CD4-positive, alpha-beta T cell treated with Interleukin-17A for 4 hours (primary cell): ENCODE results near the gene EFCAB5.
A peak's percentile ranks its signal among the peaks of the same experiment; 100 is the strongest.
"Not testable (repeated sequence)": the region's sequence is repeated elsewhere in the genome, so short reads cannot be mapped to it uniquely, and the experiment has no call there.

Experiments used
- DNase-seq: peaks from one replicate; pipeline ENCODE4 v3.0.0-alpha.2; 2020; ENCODE audit warnings: mixed read lengths

Gene EFCAB5

GRCh38 chr17:29941334-29941733 is at the start of gene EFCAB5:
Gene EFCAB5 (plus strand): TSS chr17:29941634. CDS start chr17:29941797, 163 bp downstream.
- DNase-seq, result no peak

- no peak for DNase-seq
Measured at GRCh38 chr17:29892201-29892600, 49.2 kb upstream of the EFCAB5 start.

GRCh38 chr17:29897136-29897535 is 44.3 kb upstream of the EFCAB5 start:
- not testable (repeated sequence) for DNase-seq

GRCh38 chr17:29903471-29903870 is 38.0 kb upstream of the EFCAB5 start:
- no peak for DNase-seq

DNA sequence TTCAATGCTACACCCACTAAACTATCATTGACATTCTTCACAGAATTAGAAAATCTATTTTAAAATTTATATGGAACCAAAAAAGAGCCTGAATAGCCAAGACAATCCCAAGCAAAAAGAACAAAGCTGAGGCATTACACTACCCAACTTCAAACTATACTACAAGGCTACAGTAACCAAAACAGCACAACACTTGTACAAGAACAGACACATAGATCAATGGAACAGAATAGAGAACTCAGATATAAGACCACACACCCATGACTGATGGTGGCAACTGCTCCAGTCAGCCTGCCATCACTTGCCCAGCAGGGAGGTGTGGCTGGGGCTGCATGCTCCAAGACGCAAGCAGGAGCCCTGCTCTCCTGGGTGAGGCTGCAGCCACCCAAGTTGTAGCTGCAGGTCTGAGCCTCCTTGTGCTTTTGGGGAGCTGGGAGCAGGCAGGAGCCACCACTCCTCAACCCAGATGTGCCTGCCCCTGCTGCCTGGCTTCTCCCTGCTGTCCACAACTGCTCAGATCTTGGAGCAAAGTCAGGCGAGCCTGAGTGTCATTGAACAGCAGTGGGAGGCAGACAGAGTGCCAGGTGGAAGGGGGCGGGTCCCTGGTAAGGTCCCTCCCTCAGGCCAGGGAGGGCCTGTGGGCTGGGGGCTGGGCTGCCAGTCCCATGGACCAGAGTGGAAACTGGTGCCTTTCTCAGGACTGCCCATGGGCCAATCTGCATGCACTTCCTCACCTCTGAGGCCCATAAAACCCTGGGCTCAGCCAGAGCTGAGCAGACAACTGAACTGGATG is 36.2 kb upstream of the EFCAB5 start:
- no peak for DNase-seq

DNA sequence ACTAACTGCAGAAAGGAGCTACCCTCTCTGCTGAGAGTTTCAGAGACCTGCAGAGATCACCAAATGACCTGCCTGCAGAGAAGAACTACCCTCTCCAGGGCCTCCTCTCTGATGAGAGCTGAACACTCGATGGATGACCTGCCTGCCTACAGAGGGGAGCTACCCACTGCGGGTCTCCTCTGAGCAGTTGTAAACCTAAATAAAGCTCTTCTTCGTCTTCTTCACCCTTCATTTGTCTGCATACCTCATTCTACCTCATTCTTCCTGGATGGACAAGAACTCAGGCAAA is 35.6 kb upstream of the EFCAB5 start:
- no peak for DNase-seq

DNA sequence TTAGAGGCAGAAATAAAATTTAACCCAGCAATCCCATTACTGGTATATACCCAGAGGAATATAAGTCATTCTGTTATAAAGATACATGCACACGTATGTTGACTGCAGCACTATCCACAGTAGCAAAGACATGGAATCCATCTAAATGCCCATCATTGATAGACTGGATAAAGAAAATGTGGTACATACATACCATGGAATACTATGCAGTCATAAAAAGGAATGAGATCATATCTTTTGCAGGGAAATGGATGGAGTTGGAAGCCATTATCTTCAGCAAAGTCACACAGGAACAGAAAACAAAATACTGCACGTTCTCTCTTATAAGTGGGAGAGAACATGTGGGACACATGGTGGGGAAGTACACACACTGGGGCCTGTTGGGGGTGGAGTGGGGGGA is 34.5 kb upstream of the EFCAB5 start:
- no peak for DNase-seq

DNA sequence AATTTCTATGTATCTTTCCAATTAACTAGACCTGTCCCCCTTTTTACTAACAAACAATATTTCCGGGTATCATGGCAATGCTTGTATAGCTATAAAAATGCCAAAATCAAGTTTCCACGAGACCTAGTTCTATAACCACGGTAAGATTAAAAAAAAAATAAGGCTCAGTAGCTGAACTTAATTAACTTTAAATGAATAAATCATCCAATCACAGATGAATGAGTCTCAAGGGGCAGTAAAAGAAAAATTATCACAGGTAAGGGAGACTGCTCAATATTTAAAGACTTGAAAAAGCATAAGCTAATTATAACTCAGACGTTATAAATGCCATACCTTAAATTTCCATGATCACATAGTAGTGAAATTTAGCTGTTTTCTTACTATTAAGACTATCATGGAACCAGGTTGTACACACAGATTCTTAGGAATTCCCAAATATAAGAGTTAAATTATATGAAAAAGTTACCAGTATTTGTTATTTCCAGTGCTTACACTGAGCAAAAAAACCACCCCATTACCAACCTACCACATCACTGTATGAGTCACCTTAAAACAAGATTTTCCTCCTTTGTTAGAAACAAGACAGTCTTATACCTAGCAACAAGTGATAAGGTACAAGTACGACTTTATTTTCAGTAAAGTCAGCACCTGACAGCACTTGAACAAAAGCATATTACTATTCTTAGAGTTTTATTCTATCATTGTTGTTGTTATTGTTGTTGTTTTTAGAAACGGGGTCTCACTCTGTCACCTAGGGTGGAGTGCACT is 32.0 kb upstream of the EFCAB5 start:
- no peak for DNase-seq

DNA sequence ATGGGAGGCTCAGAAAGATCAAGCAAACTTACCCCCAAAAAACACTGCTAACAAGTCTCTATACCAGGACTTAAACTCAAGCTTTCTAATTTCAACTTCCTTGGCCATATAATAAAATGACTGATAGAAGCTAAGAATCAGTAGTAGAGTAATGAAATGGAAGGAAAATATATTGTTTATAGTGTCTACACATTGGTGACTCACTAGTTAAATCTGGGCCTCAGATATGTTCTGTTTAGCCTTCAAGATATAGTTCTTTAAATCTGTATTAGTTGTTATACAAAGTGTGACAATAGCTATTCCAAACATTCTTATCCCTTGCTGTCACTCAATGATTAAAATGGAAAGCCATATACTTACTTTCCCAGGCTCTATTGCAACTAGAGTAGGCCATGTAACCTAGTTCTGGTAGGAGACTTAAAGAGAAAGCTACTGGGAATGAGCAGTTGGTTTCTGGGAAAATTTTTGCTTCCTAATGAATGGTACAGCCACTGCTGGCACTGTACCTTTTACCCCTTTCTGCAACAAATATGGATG is 29.7 kb upstream of the EFCAB5 start:
- no peak for DNase-seq

DNA sequence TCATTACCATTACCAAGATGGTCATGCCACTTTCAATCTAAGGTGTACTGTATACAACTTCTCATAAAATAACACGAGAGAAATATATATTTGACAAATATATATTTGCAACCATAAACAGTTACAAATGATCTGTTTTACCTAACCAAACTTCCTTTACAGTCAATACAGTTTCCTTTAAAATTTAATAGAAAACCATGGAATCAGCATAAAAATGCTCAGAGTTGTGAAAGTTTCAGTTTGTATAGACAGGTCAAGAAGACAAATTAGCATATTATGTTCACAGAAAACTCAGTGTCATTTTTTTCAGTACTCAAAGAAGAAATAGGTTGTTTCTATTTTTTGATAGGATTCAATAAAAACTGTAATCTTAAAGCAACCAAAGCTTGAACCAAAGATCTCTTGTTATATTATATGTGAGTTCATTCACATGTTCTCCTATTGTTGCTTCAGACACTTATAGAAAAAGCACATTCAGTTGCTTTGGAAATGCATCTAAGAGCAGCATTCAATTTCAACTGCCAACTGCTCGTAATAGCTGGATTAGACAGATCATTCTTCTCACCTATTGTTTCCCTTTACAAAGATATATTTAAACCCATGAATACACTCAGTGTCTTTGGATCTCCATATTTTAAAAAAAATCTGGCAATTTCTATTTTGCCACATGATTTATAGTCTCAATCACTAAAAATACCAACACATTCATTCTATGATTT is 26.5 kb upstream of the EFCAB5 start:
- DNase-seq, result no peak

GRCh38 chr17:29918016-29918415 is 23.4 kb upstream of the EFCAB5 start:
- DNase-seq, result no peak

DNA sequence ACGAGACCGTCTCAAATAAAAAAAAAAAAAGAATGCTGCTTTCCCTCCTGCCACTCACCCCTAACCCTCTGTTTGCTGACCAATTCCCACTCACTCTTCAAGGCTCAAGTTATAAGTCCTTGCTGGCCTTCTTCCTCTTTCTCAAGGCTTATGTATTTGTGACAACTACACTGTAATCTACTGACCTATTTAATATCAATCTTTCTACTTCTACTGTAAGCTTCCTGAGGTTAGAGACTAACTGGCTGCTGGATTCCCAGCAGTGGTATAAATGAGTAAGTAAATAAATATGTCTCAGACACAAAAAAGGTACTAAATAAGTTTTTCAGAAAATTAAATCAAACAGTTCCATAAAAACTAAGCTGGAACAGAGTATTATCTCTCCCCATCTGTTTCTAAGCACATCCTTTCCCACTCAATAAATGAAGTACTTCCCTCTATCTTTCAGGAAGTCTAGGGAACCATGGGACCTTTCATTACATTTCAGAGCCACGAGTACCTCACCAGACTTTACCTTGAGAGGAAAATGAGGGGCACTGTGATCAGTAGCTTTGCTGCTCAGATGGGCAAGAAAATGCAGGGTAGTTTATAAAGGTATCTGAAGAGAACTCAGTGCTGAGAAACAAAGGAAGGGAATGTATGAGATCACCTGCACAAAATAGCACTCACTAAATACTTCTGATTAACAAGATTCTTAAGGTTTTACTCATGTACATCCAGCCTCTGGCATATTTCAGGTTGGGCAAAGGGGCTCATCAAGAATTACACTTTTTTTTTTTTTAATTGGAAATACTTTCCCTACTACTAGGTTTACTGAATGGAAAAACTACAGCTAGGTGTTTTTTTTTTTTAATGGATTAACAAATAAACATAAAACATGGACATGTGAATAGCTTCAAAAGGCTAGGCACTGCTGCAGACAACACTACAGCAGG is 22.2 kb upstream of the EFCAB5 start:
- DNase-seq, result no peak

GRCh38 chr17:29924786-29925185 is 16.6 kb upstream of the EFCAB5 start:
- no peak for DNase-seq

GRCh38 chr17:29927546-29927945 is 13.9 kb upstream of the EFCAB5 start:
- no peak for DNase-seq

- peak; percentile 41 for DNase-seq
Measured at GRCh38 chr17:29929006-29929532, 12.4 kb upstream of the EFCAB5 start.

DNA sequence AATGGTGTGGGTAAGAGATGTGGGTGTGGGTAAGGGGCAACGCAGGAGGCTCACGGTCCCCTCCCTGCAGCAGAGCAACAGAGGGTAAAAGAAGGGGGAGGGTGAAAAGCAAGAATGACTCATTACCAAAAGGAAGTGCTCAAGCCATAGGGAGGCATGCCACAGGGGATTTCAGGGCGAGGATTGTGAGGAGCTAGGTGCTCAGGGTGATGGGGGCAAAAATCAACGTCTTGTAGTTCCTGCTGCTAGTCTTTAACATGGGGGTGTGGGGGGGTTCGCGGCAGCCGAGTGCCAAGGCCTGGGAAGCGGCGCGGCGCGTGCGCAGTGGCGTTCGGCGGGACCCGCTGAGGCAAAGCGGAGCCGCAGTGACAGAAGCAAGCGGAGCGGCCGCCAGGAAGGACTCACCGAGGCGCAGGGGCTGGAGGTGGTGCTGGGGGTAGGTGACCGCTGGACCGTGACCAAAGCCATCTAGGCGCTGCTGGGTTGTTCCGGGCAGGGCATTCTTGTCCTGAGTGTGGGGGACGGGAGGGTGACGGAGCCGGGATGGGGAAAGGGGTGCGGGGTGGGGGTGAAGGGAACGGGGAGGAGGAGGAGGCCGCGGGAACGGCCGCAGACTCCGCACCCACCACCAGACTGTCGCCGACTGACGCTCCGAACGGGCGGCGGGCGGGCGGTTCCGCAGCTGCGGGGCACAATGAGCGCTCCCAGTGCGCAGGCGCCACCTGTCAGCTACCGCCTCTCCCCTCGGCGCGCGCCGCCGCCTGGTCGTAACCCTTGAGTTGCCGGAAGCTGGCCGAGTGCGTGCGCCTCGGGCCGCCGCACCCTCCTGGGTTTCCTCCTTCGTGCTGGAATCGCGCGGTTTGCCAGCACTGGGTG is 11.7 kb upstream of the EFCAB5 start, which contains the start of gene SSH2:
TSS of gene SSH2 (minus strand) at position 696 of the 876 bp plus-strand sequence. CDS start at position 468, 228 bp downstream.
- peak; percentile 91 for DNase-seq

GRCh38 chr17:29930409-29931010 is 10.9 kb upstream of the EFCAB5 start:
- no peak for DNase-seq

- peak; percentile 76 for DNase-seq
Measured at GRCh38 chr17:29931231-29931932, 10.1 kb upstream of the EFCAB5 start.

- DNase-seq, result no peak
Measured at GRCh38 chr17:29933379-29933778, 8.1 kb upstream of the EFCAB5 start.

GRCh38 chr17:29935909-29936308 is 5.5 kb upstream of the EFCAB5 start:
- not testable (repeated sequence) for DNase-seq
